Epithelial cell of proximal tubule (primary cell): Measurements from ENCODE around the gene HOXD11. TPM values are rescaled to one million over a fixed set of nuclear protein-coding genes. Genes with fewer than 3 reads are reported as not detected.

Source experiments
- DNase-seq: peaks from one replicate; pipeline ENCODE4 v3.0.0-alpha.2; 2011; ENCODE audit warnings: low read depth
- H3K4me3 ChIP-seq: 2 replicates; pipeline ENCODE4 v1.5.1; 2011; ENCODE audit warnings: low read depth, mild to moderate bottlenecking, low read length
- total RNA-seq: library from RNA; depleted of rRNA; stranded (reverse); fragments of >200 nt; gene quantifications from 2 replicates; pipeline ENCODE4 v1.2.3, GENCODE V29; 2015
- TF ChIP-seq, protein P1 (sequence below): conservative IDR thresholded peaks from 2 replicates; pipeline ENCODE4 v1.5.1; 2012; ENCODE audit warnings: low read depth, mild to moderate bottlenecking, low read length

Gene HOXD11
- total RNA-seq, 1 donor from 2014 or later: 25.1 TPM

DNA sequence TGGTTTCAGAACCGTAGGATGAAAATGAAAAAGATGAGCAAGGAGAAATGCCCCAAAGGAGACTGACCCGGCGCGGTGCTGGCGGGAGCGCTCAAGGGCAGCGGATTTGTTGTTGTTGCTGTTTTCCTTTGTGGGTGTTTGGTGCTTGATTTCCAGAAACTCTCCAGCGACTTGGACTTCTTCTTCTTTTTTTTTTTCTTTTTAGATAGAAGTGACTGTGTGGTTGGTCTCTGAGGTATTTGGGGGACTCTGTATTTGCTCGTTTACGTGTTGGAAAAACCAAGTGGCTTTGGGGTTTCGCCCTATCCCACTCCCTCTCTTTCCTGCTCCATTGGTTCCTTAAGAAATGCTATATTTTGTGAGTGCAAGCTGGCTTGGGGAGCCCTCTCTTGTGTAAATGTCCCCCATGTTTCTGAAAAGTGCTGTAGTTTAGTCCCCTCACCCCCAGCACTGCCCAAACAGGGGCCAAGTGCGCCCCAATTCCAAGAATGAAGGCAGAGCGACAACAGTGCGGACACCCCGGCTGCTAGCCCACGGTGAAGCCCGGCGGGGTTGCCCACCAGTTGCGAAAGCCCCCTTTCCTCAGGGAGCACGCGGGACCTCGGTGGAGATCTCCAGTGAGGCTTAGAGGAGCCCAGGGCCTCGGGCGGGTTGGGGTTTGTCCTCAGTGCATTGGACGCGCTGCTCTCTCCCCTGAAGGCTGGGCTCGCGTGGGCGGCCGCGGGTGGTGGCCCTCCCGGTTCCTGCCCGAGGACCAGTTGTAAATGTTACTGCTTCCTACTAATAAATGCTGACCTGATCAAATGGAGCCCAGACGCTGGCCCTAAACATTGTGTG, 17.2 kb downstream of the HOXD11 start:
- no peak for DNase-seq
- TF ChIP-seq, protein P1, sequence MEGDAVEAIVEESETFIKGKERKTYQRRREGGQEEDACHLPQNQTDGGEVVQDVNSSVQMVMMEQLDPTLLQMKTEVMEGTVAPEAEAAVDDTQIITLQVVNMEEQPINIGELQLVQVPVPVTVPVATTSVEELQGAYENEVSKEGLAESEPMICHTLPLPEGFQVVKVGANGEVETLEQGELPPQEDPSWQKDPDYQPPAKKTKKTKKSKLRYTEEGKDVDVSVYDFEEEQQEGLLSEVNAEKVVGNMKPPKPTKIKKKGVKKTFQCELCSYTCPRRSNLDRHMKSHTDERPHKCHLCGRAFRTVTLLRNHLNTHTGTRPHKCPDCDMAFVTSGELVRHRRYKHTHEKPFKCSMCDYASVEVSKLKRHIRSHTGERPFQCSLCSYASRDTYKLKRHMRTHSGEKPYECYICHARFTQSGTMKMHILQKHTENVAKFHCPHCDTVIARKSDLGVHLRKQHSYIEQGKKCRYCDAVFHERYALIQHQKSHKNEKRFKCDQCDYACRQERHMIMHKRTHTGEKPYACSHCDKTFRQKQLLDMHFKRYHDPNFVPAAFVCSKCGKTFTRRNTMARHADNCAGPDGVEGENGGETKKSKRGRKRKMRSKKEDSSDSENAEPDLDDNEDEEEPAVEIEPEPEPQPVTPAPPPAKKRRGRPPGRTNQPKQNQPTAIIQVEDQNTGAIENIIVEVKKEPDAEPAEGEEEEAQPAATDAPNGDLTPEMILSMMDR: no peak
- peak overlapping the region; percentile 73 for H3K4me3 ChIP-seq

DNA sequence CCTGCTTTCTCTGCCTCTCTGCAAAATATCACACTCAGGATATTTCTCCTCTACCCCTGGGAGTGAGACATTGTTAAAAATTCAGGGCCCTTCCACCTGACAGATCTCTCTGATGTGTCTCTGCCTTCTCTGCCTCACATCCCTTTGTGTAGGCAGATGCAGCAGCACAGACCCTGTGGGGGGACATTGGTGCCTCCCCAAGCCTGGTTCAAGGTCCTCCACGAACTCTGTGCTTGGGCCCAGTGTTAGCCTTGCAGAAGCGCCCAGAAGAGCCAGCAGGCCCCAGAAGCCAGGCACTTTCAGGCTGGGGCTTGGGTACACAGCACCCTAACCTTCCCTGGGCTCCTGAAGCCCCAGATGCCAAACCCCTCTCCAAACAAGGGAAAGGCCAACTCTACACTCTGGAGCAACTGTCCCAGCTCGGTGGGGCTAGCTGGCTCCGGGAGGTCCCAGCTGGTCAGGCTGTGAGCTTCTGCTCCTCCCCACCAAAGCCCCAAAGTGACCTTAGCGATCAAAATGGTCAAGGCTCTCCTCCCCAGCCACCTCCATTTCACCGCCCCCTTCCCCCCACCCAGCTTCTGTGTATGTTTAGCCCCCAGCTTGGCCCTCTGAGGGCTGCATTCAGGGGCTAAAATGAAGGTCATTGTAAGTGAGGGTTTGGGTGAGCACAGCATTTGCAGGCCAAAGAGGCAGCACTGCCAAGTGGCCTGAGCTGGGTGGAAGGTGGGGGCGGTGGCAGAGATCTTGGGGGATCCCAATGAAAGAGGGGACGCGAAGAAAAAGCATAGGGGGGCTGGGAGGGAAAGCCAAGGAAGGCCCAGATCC, 18.1 kb downstream of the HOXD11 start:
- H3K4me3 ChIP-seq: peak overlapping the region; percentile 73
- TF ChIP-seq, protein P1: no peak
- no peak for DNase-seq

DNA sequence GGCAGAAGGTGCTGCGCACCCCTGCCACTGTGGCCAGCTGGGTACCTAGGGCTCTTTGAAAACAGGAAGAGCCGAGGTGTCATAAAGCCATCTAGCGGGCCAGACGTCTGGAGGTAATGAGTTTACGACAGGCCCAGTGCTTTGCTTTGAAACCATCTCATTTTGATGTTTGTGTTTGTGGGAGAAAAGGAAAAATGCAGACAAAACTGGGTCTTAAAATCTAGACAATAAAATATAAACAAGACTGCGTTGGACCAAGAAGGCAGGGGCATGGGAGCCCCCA, 18.6 kb downstream of the HOXD11 start:
- no peak for DNase-seq
- TF ChIP-seq, protein P1: no peak
- no peak overlapping the region for H3K4me3 ChIP-seq

DNA sequence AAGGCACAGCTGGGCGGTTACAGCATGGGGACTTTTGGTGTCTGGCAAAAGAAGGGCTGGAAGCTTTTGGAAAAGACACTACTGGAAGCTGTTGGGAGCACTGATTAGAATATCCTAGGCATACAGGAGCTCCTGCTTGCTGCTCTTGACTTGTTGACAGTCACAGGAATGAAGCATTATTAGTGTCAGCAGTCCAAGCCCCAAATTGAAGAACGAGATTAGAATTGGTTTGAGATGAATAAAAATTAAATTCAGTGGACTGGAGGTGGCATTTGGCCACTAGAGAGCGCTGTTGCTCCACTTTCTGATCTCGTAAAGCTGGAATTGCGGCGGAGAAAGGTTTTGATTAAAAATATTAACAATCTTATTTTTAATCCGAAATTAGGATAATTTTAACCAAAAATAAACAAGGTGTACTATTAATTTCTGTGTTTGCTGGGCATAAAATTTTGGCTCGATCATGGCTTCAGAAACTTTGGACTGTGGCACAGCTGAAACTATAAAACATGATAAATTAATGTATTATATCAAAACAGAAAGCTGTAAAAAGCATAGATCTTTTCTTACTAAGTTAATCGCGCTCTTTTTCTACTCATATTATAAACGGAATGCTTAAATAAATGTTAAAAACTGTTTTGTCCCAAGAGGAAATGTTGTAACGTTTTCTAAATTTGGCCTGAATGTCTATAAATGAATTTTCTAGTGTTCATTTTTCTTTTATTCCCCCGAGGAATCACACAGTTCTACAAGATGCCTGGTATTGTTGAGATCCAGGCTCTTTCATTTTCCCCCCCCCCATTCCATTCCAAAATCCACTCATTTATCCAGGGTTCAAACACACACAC, 20.1 kb downstream of the HOXD11 start:
- DNase-seq: no peak
- H3K4me3 ChIP-seq: peak overlapping the region; percentile 63
- TF ChIP-seq, protein P1: peak; percentile 81

DNA sequence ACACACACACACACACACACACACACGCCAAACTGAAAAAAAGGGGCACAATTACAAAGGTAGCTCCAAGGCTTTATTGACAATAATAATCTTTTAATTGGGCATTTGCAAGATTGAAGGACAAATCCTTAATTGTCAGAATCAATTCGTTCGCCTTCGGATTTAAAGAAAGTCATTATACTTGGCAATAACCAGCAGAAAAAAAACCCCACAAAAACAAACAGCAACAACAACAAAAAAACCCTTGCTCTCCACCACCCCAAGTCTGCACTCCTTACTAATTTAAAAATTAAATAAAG, 20.6 kb downstream of the HOXD11 start:
- TF ChIP-seq, protein P1: no peak
- DNase-seq: no peak
- peak overlapping the region; percentile 63 for H3K4me3 ChIP-seq

DNA sequence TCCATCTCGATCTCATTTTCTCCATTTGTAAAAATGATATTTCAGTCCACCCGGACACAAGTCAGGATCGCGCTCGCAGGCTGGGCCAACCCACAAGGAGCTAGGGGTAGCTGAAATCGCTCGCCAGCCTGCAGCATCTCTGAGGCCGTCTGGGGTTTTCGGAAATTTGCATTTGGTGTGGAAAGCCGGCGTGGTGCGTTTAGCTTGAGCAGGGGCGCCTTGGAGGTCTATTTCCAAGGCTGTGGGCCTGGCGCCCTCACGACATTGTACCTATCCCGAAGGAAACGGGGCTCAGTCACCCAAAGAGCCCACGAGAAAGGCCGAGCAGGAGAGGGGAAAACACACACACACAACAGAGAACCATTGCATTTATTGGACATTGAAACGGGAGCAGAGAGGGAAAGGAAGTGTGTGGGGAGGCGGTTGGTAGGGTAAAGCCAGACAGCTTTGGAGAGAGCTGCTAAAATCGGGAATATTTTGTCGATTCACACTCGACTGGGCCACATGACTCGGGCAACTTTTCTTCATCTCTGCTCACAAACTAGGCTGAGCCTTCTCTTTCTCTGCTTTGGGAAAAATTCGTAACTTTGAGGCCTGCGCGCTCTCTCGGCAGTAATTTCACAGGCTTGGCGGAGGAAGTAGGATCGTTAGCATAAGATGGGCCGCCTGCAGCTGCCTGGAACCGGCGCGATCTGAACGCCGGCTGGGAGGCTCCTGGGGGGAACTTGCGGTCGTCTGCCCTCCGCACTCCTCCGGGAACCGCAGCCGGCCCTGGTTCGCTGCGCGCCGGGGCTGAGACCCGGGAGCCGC, 21.3 kb downstream of the HOXD11 start:
- TF ChIP-seq, protein P1: no peak
- peak overlapping the region; percentile 63 for H3K4me3 ChIP-seq
- DNase-seq: no peak
